ENCODE measurements around the gene TEKT4.
"Not testable (repeated sequence)": the region's sequence is repeated elsewhere in the genome, so short reads cannot be mapped to it uniquely, and the experiment has no call there.

TEKT4 gene

DNA sequence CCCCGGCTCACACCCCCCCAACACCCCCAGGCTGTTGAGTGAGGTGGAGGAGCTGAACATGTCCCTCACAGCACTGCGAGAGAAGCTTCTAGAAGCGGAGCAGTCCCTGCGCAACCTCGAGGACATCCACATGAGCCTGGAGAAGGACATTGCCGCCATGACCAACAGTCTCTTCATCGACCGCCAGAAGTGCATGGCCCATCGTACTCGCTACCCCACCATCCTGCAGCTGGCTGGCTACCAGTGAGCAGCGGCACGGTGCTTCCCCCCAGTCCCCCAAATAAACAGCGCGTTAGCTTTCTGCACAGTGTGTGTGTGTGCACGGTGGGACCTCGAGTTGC is 5.3 kb downstream of the TEKT4 start:
- no peak for DNase-seq

DNA sequence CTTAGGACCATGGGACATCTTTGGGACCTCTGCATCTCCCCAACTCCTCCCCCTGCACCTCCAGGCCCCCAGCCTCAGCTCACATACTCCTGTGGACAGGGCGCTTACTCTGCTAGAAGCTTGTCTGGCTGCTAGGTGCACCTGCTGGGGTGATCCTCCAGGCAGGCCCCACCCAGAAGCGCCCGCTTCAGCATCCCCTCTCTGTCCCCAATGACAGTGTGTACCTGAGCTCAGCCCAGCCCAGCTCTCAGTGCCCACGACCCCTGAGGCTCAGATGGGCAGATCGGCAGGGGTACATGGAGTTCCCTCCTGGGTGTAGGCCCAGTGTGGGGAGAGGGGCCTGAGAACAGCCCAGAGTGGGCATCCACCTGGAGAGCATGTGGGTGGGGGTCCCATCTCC is 5.9 kb downstream of the TEKT4 start:
- no peak for DNase-seq

DNA sequence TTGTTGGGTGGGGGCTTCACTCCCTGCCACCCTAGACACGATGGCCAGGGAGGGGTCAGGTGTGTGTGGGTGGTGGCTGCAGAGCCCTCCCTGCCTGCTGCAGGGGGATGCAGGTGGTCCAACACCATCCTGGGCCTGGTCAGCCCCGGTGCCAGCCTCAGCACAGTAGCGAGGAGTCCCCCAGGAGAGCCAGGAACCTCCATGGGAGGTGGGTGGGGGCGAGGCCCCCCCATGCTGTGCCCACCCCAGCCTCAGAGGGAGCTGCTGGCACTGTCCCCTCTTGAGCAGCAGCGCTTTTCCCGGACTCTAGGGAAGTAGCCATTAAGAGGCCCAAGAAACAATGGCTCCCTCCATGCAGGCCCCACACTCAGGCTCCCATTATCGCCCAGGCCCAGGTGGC is 7.3 kb downstream of the TEKT4 start:
- DNase-seq: not testable (repeated sequence)

DNA sequence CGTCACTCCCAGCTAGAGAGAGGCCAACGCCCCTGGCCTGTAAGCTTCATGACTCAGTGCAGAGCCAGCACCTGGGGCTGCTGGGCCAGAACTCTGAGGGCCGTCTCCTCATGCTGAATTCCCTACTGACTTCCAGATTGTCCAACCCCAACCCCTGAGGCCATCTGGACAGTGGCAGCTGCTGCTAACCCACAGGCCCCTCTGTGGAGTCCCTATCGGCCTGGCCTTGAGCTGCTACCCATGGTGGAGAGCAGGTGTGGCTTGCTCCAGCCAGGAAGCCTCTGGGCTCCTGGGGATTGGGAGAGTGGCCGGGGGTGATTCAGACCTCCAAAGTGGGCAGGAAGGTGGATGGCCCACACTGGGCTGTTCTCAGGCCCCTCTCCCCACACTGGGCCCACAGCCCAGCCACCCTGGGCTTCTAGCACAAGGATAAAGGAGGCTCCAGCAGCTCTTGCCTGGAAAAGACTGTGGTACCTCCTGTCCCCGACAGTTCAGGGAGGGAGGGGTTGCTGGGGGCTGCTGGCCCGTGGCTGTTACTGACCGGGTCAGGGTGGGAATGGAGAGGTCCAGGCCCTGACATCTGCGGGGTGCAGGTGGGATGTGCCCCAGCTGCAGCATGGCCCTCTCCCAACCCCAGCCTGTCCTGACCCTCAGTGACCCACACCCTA is 8.2 kb downstream of the TEKT4 start:
- DNase-seq: no peak

DNA sequence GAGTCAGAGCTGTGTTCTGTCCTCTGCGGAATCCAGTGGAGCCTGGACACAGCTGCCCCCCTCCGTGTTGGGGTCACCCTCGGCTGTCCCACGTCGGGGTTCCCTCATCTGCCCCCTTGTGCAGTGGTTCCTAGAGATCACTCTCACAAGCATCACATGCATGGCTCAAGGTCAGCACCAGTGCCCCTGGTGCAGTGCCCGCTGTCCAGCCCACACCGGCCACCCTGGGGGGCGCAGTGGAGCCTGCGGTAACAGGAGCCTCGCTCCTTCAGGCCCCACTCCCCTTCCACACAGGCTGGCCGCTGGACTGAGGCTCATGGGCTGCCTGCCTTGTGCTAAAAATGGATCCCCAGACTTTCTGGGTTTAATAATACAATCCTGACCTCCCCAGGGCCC is 8.8 kb downstream of the TEKT4 start:
- DNase-seq: no peak

DNA sequence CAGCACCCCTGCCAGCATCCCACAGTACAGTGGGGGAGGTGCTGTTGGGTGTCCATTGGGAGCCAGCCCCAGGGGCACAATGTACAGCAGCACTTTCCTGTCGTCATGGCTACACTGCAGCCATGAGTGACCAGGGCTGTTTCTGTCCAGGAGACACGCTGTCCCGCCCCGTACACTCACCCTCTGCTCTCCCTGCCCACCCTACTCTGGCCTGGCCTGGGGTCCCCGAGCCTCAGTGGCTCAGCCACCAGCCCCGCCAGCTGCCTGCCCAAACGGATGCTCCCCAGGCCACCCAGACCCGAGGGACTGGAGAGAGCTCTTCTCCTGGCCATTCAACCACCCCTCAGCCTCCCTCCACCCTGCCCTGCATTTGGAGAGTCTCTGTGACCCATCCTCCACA is 9.3 kb downstream of the TEKT4 start:
- DNase-seq: no peak

DNA sequence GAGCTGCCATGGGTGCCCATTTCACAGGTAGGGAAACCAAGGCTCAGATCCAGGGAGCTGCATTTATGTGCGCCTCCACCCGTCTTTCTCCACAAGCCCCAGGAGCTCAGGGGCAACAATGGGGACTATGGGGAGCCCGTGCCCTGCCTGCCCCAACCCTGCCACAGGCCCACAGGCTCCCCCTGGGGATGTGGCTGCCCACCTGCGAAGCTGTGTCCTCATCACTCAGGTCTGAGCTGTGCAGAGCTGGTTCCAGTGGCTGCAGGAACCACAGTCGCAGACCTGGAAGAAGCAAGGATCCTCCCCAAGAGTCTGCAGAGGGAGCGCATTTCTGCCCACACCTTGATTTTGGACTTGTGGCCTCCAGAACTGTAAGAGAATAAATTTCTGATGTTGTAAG is 9.8 kb downstream of the TEKT4 start:
- no peak for DNase-seq

DNA sequence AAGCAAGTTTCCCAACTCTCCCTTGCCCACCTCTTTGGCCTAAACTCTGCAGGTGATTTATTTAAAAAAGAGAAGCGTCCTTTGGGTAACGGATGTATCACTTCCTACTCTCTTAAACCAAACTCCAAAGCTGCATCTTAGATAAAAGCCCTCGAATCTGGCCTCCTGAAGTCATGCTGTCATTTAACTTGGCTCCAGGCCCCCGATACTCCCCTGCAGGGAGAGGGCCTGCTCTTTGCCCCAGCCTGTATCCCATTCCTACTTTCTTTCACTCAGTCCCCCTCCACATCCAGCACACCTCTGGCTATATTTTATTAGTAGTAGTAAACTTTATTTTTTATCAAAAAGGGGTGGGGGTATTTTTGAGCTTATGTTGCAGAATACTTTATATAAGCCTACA is 19.0 kb downstream of the TEKT4 start:
- no peak for DNase-seq

DNA sequence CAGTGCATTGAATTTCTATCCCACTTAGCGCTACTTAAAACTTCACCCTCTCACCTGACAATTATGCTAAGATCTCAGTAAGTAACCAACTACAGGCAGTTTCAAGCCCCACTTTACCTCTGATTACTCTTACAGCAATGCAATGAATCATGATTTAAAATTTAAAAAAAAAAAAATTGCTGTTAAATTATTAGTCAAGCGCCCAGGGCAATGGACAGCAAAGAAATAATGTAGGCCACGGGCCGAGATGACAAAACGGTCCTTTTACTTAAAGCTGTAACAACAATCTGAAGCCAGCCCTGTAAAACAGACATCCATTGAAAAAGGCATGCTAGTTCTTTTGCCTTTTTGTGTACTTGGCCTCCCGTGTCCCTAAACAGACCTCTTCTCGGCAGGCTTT is 24.0 kb downstream of the TEKT4 start:
- DNase-seq: not testable (repeated sequence)

DNA sequence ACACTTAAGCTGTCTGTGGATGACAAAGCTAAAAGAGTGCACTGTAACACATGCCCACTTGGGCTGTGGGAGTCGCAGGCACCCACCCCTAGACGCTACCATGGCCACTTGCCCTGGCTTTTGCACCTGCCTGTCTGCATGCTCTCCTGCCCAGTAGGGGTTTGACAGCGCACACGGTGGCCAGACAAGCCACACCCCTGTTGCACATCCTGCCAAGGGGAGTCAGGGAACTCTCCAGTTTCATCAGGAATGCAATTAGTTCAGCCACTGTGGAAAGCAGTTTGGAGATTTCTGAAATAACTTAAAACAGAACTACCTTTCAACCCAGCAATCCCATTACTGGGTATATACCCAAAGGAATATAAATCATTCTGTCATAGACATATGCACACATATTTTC is 35.7 kb downstream of the TEKT4 start:
- not testable (repeated sequence) for DNase-seq

DNA sequence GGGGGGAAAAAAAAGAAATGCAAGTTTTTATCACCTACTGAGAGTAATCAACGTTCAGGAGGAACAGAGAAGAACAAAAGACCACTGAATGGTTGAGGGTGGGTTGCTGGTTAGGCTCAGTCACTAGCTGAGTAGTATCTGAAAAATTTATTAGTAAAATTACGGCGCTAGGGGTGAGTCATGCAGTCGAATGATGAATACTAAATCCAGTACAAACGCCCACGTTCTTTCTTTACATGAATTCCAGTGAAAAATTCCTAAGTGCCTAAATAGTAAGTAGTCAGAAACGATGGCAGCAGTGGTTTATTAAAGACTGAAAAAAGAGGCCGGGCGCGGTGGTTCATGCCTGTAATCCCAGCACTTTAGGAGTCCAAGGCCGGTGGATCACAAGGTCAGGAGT is 52.0 kb downstream of the TEKT4 start:
- no peak for DNase-seq

DNA sequence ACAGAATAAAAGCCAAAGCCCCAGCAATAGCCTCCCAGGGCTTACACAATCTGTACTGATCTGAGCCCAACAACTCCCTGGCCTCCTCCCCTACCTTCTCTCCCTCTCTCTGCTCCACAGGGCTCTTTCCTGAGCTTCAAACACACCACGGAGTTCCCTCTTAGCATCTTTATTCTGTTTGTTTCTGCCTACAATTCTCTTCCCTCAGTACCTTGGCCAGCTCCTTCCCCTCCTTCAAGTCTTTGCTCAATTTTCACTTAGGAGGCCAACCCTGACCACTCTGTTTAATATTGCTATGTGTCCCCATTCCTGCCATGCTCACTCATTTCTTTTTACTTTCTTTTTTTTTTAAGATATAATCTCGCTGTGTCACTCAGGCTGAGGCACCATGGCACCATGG is 53.8 kb downstream of the TEKT4 start:
- not testable (repeated sequence) for DNase-seq

Measured in CD4-positive, alpha-beta T cell treated with Interleukin-12 subunit alpha and Interleukin-12 subunit beta, for 1 hour (primary cell).